NOMO-1 treated with dmso at 0.1 percent for 144 hours (cell line): ENCODE measurements around the gene KIF5A.

ENCODE experiments used
- DNase-seq: peaks from one replicate; lab custom pipeline; 2025; ENCODE audit not compliant: unreplicated experiment; lab: John Stamatoyannopoulos, UW

KIF5A gene

GRCh38 chr12:57628280-57629191 lies 78.7 kb downstream of the KIF5A start:
- DNase-seq: no peak

- DNase-seq: no peak
These were observed 80.1 kb downstream of the KIF5A start for GRCh38 chr12:57629897-57630471.

GRCh38 chr12:57630891-57631433 lies 81.1 kb downstream of the KIF5A start:
- no peak for DNase-seq

GRCh38 chr12:57631566-57632072 lies 81.8 kb downstream of the KIF5A start:
- DNase-seq: no peak

- DNase-seq: no peak
These were observed 82.5 kb downstream of the KIF5A start for GRCh38 chr12:57632073-57632957.

GRCh38 chr12:57632958-57633840 lies 83.4 kb downstream of the KIF5A start, which contains the start of gene B4GALNT1:
Gene B4GALNT1 (minus strand): TSS chr12:57633201. CDS start chr12:57632132, 1,069 bp downstream.
- peak; percentile 57 for DNase-seq
